Kidney (tissue), 14 donors: ENCODE data around the gene TMEM147. TPM values are rescaled to one million over a fixed set of nuclear protein-coding genes. Genes with fewer than 3 reads are reported as not detected.

ENCODE experiments used
- DNase-seq, 5 donors: peaks; one replicate each; pipeline ENCODE4 v3.0.0-alpha.2; 2013 to 2020
- FAIRE-seq: peaks from 2 replicates; lab custom pipeline; 2012; peaks lifted over from hg19 to GRCh38; lab: Jason Lieb, UNC
- H3K27ac ChIP-seq, 2 donors: one replicate each; pipeline ENCODE4 v1.7.0; 2013; ENCODE audit warnings: low read depth in 2 of 2, low read length in 2 of 2, inconsistent platforms in 1 of 2
- H3K27me3 ChIP-seq: one replicate; pipeline ENCODE4 v1.7.1; 2013; ENCODE audit warnings: low read length, inconsistent platforms; ENCODE audit not compliant: control insufficient read depth, insufficient read depth
- H3K36me3 ChIP-seq, 3 donors: one replicate each; pipeline versions ENCODE4 v1.7.0 to v1.7.1; 2013; ENCODE audit warnings: low read length in 3 of 3, control low read depth in 1 of 3, inconsistent platforms in 1 of 3; ENCODE audit not compliant: insufficient read depth in 3 of 3, control insufficient read depth in 2 of 3
- H3K4me1 ChIP-seq, 3 donors: one replicate each; pipeline versions ENCODE4 v1.7.0 to v1.7.1; 2013; ENCODE audit warnings: low read length in 3 of 3, inconsistent platforms in 1 of 3, low read depth in 1 of 3; ENCODE audit not compliant: control insufficient read depth in 2 of 3, insufficient read depth in 2 of 3
- H3K4me3 ChIP-seq, 3 donors: one replicate each; pipeline versions ENCODE4 v1.7.0 to v1.8.1; 2013; ENCODE audit warnings: low read length in 3 of 3, control low read depth in 1 of 3, inconsistent platforms in 1 of 3
- H3K9ac ChIP-seq, 3 donors: one replicate each; pipeline versions ENCODE4 v1.7.0 to v1.7.1; 2013; ENCODE audit warnings: low read length in 3 of 3, control low read depth in 1 of 3, inconsistent platforms in 1 of 3
- H3K9me3 ChIP-seq, 3 donors: one replicate each; pipeline versions ENCODE4 v1.7.0 to v1.7.1; 2013; ENCODE audit warnings: low read length in 3 of 3, control low read depth in 1 of 3, inconsistent platforms in 1 of 3; ENCODE audit not compliant: control insufficient read depth in 2 of 3, insufficient read depth in 1 of 3
- CTCF ChIP-seq: IDR thresholded peaks from 3 replicates; pipeline ENCODE4 v1.5.1; 2012; ENCODE audit warnings: mild to moderate bottlenecking, moderate library complexity, borderline replicate concordance; ENCODE audit not compliant: insufficient read depth; ENCODE audit errors: extremely low read depth
- intact Hi-C: fragments of 100-400 bp; cut with DNase I; formaldehyde crosslinking; loops from one replicate; pipeline ENCODE4 v1.11.1; 2022
- polyA plus RNA-seq: library from polyadenylated mRNA; stranded (reverse); fragments of 350-450 nt; fragmentation: Illumina TruSeq; extraction: RNeasy Lipid Tissue Mini Kit (QIAGEN cat#74804); gene quantifications from one replicate; pipeline ENCODE4 v1.2.3, GENCODE V29; 2014; ENCODE audit warnings: low read depth, low replicate concordance; ENCODE audit not compliant: insufficient read depth
- total RNA-seq: library from RNA; stranded (reverse); fragmentation: NEBNext Ultra II Directional; extraction: Animal tissue kit (Norgen Biotek cat#: 25700); gene quantifications from one replicate; pipeline ENCODE4 v1.2.1, GENCODE V29; 2021
- donor health status: control.
- donor health status: control.
- donor health status: control.
- donor health status: control.
- donor health status: control.
- donor health status: DM: yes; HTN: yes; CAD: no.
- donor health status: Normal renal cell carcinoma (clear cell type).

Gene TMEM147
- total and polyA plus RNA-seq, 2 donors from 2014 or later: 76.9 to 233 TPM

- intact Hi-C loops: no loop called here
- Histone ChIP-seq H3K27ac (no peak overlapping the region), H3K9ac (no peak overlapping the region), H3K4me1 (peaks cover 0 to 2% (median 0%) of the 10 kb centered on the region in 3 donors), H3K4me3 (no peak overlapping the region), H3K27me3 (peaks cover 3% of the 10 kb centered on the region), H3K36me3 (no peaks in the 10 kb centered on the region), H3K9me3 (no peaks in the 10 kb centered on the region)
- TF ChIP-seq CTCF: no peak
- FAIRE-seq: no peak
- DNase-seq: peak in 2 of 5 donors; percentile 32 to 34
Observed at GRCh38 chr19:35559281-35559659, 13.8 kb downstream of the TMEM147 start.

GRCh38 chr19:35559781-35560180 is 14.4 kb downstream of the TMEM147 start:
- FAIRE-seq: no peak

GRCh38 chr19:35560271-35560670 is 14.8 kb downstream of the TMEM147 start:
- no peaks in the 10 kb centered on the region for H3K36me3 ChIP-seq
- no peak overlapping the region for H3K4me3 ChIP-seq
- no peak overlapping the region for H3K9ac ChIP-seq
- H3K4me1 ChIP-seq: peaks cover 0 to 2% (median 0%) of the 10 kb centered on the region in 3 donors
- no peak for TF ChIP-seq CTCF
- H3K27ac ChIP-seq: no peak overlapping the region
- intact Hi-C loops: no loop called here
- DNase-seq (peak in 2 of 5 donors; percentile 29 to 53), FAIRE-seq (no peak)
- H3K9me3 ChIP-seq: no peaks in the 10 kb centered on the region
- peaks cover 3% of the 10 kb centered on the region for H3K27me3 ChIP-seq

More at GRCh38 chr19:35559781-35560180, 14.4 kb downstream of the TMEM147 start:
- Histone ChIP-seq H3K9me3 (no peaks in the 10 kb centered on the region), H3K36me3 (no peaks in the 10 kb centered on the region), H3K27me3 (peaks cover 3% of the 10 kb centered on the region), H3K27ac (no peak overlapping the region), H3K4me3 (no peak overlapping the region), H3K9ac (no peak overlapping the region), H3K4me1 (peaks cover 0 to 2% (median 0%) of the 10 kb centered on the region in 3 donors)
- intact Hi-C loops: no loop called here
- DNase-seq: peak in 2 of 5 donors; percentile 35 to 60
- TF ChIP-seq CTCF: no peak

GRCh38 chr19:35560677-35561076 is 15.3 kb downstream of the TMEM147 start:
- intact Hi-C loops: no loop called here
- H3K4me3 ChIP-seq: no peak overlapping the region
- H3K27me3 ChIP-seq: peaks cover 3% of the 10 kb centered on the region
- no peak overlapping the region for H3K9ac ChIP-seq
- H3K27ac ChIP-seq: no peak overlapping the region
- no peak for TF ChIP-seq CTCF
- peaks cover 0 to 2% (median 0%) of the 10 kb centered on the region in 3 donors for H3K4me1 ChIP-seq
- DNase-seq (peak in 1 of 5 donors; percentile 28), FAIRE-seq (no peak)
- H3K36me3 ChIP-seq: no peaks in the 10 kb centered on the region
- no peaks in the 10 kb centered on the region for H3K9me3 ChIP-seq
